H1 (cell line): ENCODE results near the gene CAPN9. TPM values are rescaled to one million over a fixed set of nuclear protein-coding genes. Genes with fewer than 3 reads are reported as not detected.

ENCODE experiments used
- ASH2L ChIP-seq: fragments of 200-600, 300-600 bp; sonication (generic); IDR thresholded peaks from one replicate; pipeline ENCODE4 v1.7.1; 2017; ENCODE audit warnings: low read length
- BCL11A ChIP-seq, 2 experiments: IDR thresholded peaks; one replicate each; pipeline ENCODE4 v1.6.1; 2011; ENCODE audit warnings: low read depth in 2 of 2, low read length in 2 of 2, mild to moderate bottlenecking in 2 of 2
- KDM4A ChIP-seq: IDR thresholded peaks from one replicate; pipeline ENCODE4 v1.7.1; 2012; ENCODE audit warnings: low read depth, mild to moderate bottlenecking, moderate library complexity, low read length, inconsistent platforms; ENCODE audit not compliant: severe bottlenecking
- PHF8 ChIP-seq: fragments of 200-600 bp; sonication (generic); conservative IDR thresholded peaks from 2 replicates; pipeline ENCODE4 v1.7.1; 2012; ENCODE audit warnings: low read depth, mild to moderate bottlenecking, inconsistent platforms, low read length, moderate library complexity
- POLR2A ChIP-seq, 2 experiments: IDR thresholded peaks; 1 replicate in 1 of 2; 2 replicates in 1 of 2; pipeline ENCODE4 v1.6.1; 2011; ENCODE audit warnings: low read depth in 2 of 2, low read length in 2 of 2, mild to moderate bottlenecking in 2 of 2; ENCODE audit errors: control extremely low read depth in 1 of 2
- RFX5 ChIP-seq: IDR thresholded peaks from 2 replicates; pipeline ENCODE4 v1.6.1; 2011; ENCODE audit warnings: low read depth, low read length, improper control_type of control experiment, borderline replicate concordance
- polyA plus RNA-seq, 7 experiments: library from polyadenylated mRNA; depleted of rRNA in 3 of 7; stranded (reverse) in 5 of 7; unstranded in 2 of 7; fragments of >200 nt in 5 of 7; fragments of 200-250 nt in 2 of 7; gene quantifications; 1 replicate in 5 of 7; 2 replicates in 1 of 7; 4 replicates in 1 of 7; pipeline versions ENCODE4 v1.2.1 to v1.2.3, GENCODE V29; 2011 to 2013; ENCODE audit warnings: missing spikeins in 2 of 7, mixed read lengths in 2 of 7
- total RNA-seq: library from RNA; stranded (reverse); fragmentation: NEBNext Ultra II Directional; extraction: Animal tissue kit (Norgen Biotek cat#: 25700); gene quantifications from 2 replicates; pipeline ENCODE4 v1.2.1, GENCODE V29; 2021

CAPN9 gene
- total and polyA plus RNA-seq, 2 of the 8 experiments (the other 6 are each of a cell fraction or from before 2014, with no cell fraction given) = 0.22 to 0.76 TPM

GRCh38 chr1:230804396-230804795 is 57.2 kb downstream of the CAPN9 start (continued):
- no peak for TF ChIP-seq BCL11A (IDR thresholded peaks at IDR 0.05; ENCODE audit: low read depth in 2 of 2, low read length in 2 of 2)
- no peak for TF ChIP-seq ASH2L
- no peak for TF ChIP-seq POLR2A (IDR thresholded peaks at IDR 0.05; ENCODE audit: control extremely low read depth in 1 of 2, low read depth in 2 of 2, low read length in 2 of 2)
- TF ChIP-seq RFX5 = no peak
- no peak for TF ChIP-seq KDM4A
- no peak for TF ChIP-seq PHF8
